IMR-90 (cell line): Measurements from ENCODE around the gene DIP2B. TPM values are rescaled to one million over a fixed set of nuclear protein-coding genes. Genes with fewer than 3 reads are reported as not detected.

Experiments
- ATAC-seq: fragments of 200-7000 bp; cut with Tn5 transposase; 2 replicates; pipeline ENCODE4 v1.9.1; 2020; ENCODE audit warnings: low read depth, mild to moderate bottlenecking, moderate library complexity
- BruUV-seq: library from RNA; stranded (reverse); fragments of 400-500 nt; replicated peaks from 2 replicates; lab custom pipeline; 2021; lab: Mats Ljungman, UMichigan
- CTCF ChIA-PET: fragments of 300-600 bp; formaldehyde crosslinking; extraction: SDS; loops from one replicate; lab custom pipeline; 2021; ENCODE audit warnings: antibody characterized with exemption; lab: Yijun Ruan, JAX
- POLR2A ChIA-PET: fragments of 300-600 bp; sonication (Branson Sonifier 250); formaldehyde crosslinking; loops from one replicate; lab custom pipeline; 2022; ENCODE audit warnings: antibody characterized with exemption; ENCODE audit not compliant: unreplicated experiment; lab: Charles Lee
- DNase-seq: peaks from one replicate; pipeline ENCODE4 v3.0.0; 2013
- H2AFZ ChIP-seq: replicated peaks from 2 replicates; pipeline ENCODE3; 2013; ENCODE audit warnings: low read length, mild to moderate bottlenecking; ENCODE audit not compliant: poor library complexity
- H2AK5ac ChIP-seq: 2 replicates; pipeline ENCODE4 v1.6.1; 2013; ENCODE audit warnings: low read depth, low read length, inconsistent platforms
- H2AK9ac ChIP-seq: replicated peaks from 2 replicates; pipeline ENCODE3; 2013; ENCODE audit warnings: mild to moderate bottlenecking, low read depth, low read length, moderate library complexity; ENCODE audit not compliant: poor library complexity
- H2BK120ac ChIP-seq: 2 replicates; pipeline ENCODE4 v1.6.1; 2013; ENCODE audit warnings: low read depth, low read length, inconsistent platforms
- H2BK15ac ChIP-seq: 3 replicates; pipeline ENCODE4 v1.6.1; 2013; ENCODE audit warnings: low read depth, low read length, inconsistent platforms
- H2BK20ac ChIP-seq: 2 replicates; pipeline ENCODE4 v1.6.1; 2013; ENCODE audit warnings: low read depth, mild to moderate bottlenecking, inconsistent platforms, low read length, moderate library complexity
- H2BK5ac ChIP-seq: 2 replicates; pipeline ENCODE4 v1.6.1; 2013; ENCODE audit warnings: mild to moderate bottlenecking, low read depth, low read length, inconsistent platforms; ENCODE audit not compliant: poor library complexity, severe bottlenecking
- H3K14ac ChIP-seq: replicated peaks from 2 replicates; pipeline ENCODE4 v1.6.1; 2013; ENCODE audit warnings: low read depth, low read length, inconsistent platforms
- H3K18ac ChIP-seq: 2 replicates; pipeline ENCODE4 v1.6.1; 2013; ENCODE audit warnings: low read depth, low read length, control low read depth
- H3K23ac ChIP-seq: 2 replicates; pipeline ENCODE4 v1.6.1; 2013; ENCODE audit warnings: low read depth, low read length, inconsistent platforms
- H3K27ac ChIP-seq: 2 replicates; pipeline ENCODE4 v1.5.1; 2013; ENCODE audit warnings: mild to moderate bottlenecking, control low read depth, low read length; ENCODE audit not compliant: insufficient read depth
- H3K27me3 ChIP-seq: 2 replicates; pipeline ENCODE4 v1.6.1; 2013; ENCODE audit warnings: low read length; ENCODE audit not compliant: control insufficient read depth, insufficient read depth
- H3K36me3 ChIP-seq: 2 replicates; pipeline ENCODE4 v1.6.1; 2013; ENCODE audit warnings: low read length, mixed read lengths; ENCODE audit not compliant: control insufficient read depth, insufficient read depth
- H3K4ac ChIP-seq: 2 replicates; pipeline ENCODE4 v1.6.1; 2013; ENCODE audit warnings: low read depth, low read length, inconsistent platforms
- H3K4me1 ChIP-seq: 2 replicates; pipeline ENCODE4 v1.6.1; 2013; ENCODE audit warnings: low read length, mixed read lengths; ENCODE audit not compliant: control insufficient read depth, insufficient read depth
- H3K4me2 ChIP-seq: 2 replicates; pipeline ENCODE4 v1.6.1; 2013; ENCODE audit warnings: low read depth, mild to moderate bottlenecking, control low read depth, low read length, moderate library complexity
- H3K4me3 ChIP-seq: 2 replicates; pipeline ENCODE4 v1.5.1; 2013; ENCODE audit warnings: low read depth, mild to moderate bottlenecking, control low read depth, low read length, moderate library complexity; ENCODE audit not compliant: insufficient read depth
- H3K56ac ChIP-seq: 2 replicates; pipeline ENCODE4 v1.6.1; 2013; ENCODE audit warnings: low read length, inconsistent platforms; ENCODE audit not compliant: insufficient read depth; ENCODE audit errors: extremely low read depth
- H3K79me1 ChIP-seq, 2 experiments: 2 replicates each; pipeline ENCODE4 v1.6.1; 2013; ENCODE audit warnings: low read length in 2 of 2, inconsistent platforms in 1 of 2, low read depth in 1 of 2
- H3K9ac ChIP-seq: 2 replicates; pipeline ENCODE4 v1.6.1; 2013; ENCODE audit warnings: low read depth, low read length, control low read depth
- H3K9me1 ChIP-seq: 2 replicates; pipeline ENCODE4 v1.6.1; 2013; ENCODE audit warnings: low read length, inconsistent platforms; ENCODE audit not compliant: insufficient read depth
- H3K9me3 ChIP-seq: 2 replicates; pipeline ENCODE4 v1.6.1; 2013; ENCODE audit warnings: low read length; ENCODE audit not compliant: control insufficient read depth, insufficient read depth
- H4K20me1 ChIP-seq: 2 replicates; pipeline ENCODE4 v1.6.1; 2013; ENCODE audit warnings: low read length, inconsistent platforms; ENCODE audit not compliant: insufficient read depth
- H4K5ac ChIP-seq: 2 replicates; pipeline ENCODE4 v1.6.1; 2013; ENCODE audit warnings: mild to moderate bottlenecking, low read depth, low read length, control low read depth
- H4K8ac ChIP-seq, 2 experiments: 2 replicates each; pipeline ENCODE4 v1.6.1; 2013; ENCODE audit warnings: low read depth in 2 of 2, low read length in 2 of 2, control low read depth in 1 of 2, inconsistent platforms in 1 of 2
- H4K91ac ChIP-seq: 2 replicates; pipeline ENCODE4 v1.6.1; 2013; ENCODE audit warnings: low read depth, low read length, inconsistent platforms; ENCODE audit not compliant: insufficient read depth
- BHLHE40 ChIP-seq: fragments of 150-350 bp; IDR thresholded peaks from 2 replicates; pipeline ENCODE4 v1.6.1; 2016; ENCODE audit warnings: mild to moderate bottlenecking, low read depth, low read length
- CEBPB ChIP-seq: IDR thresholded peaks from 2 replicates; pipeline ENCODE4 v1.6.1; 2012; ENCODE audit warnings: low read depth, low read length, improper control_type of control experiment
- CHD1 ChIP-seq: IDR thresholded peaks from 2 replicates; pipeline ENCODE4 v1.6.1; 2012; ENCODE audit warnings: low read depth, low read length, improper control_type of control experiment
- CTCF ChIP-seq: conservative IDR thresholded peaks from 2 replicates; pipeline ENCODE4 v1.5.1; 2012; ENCODE audit warnings: mild to moderate bottlenecking, low read depth, low read length, improper control_type of control experiment
- ELK1 ChIP-seq: fragments of 150-350 bp; IDR thresholded peaks from 2 replicates; pipeline ENCODE4 v1.6.1; 2016; ENCODE audit warnings: low read depth, mild to moderate bottlenecking, low read length, moderate library complexity, borderline replicate concordance
- FOS ChIP-seq: fragments of 150-350 bp; IDR thresholded peaks from 2 replicates; pipeline ENCODE4 v1.6.1; 2016; ENCODE audit warnings: low read depth, low read length
- MAFK ChIP-seq: IDR thresholded peaks from 2 replicates; pipeline ENCODE4 v1.6.1; 2012; ENCODE audit warnings: low read depth, low read length, improper control_type of control experiment
- MAZ ChIP-seq: IDR thresholded peaks from 2 replicates; pipeline ENCODE4 v1.6.1; 2012; ENCODE audit warnings: low read depth, mild to moderate bottlenecking, low read length, improper control_type of control experiment, moderate library complexity, borderline replicate concordance
- MXI1 ChIP-seq: IDR thresholded peaks from 2 replicates; pipeline ENCODE4 v1.6.1; 2012; ENCODE audit warnings: low read depth, mild to moderate bottlenecking, low read length, moderate library complexity, borderline replicate concordance
- POLR2A ChIP-seq: IDR thresholded peaks from 2 replicates; pipeline ENCODE4 v1.6.1; 2012; ENCODE audit warnings: mild to moderate bottlenecking, low read depth, low read length
- RAD21 ChIP-seq: IDR thresholded peaks from 2 replicates; pipeline ENCODE4 v1.6.1; 2012; ENCODE audit warnings: low read length, improper control_type of control experiment
- RCOR1 ChIP-seq: IDR thresholded peaks from 2 replicates; pipeline ENCODE4 v1.6.1; 2012; ENCODE audit warnings: mild to moderate bottlenecking, low read length, improper control_type of control experiment; ENCODE audit not compliant: insufficient replicate concordance
- RFX5 ChIP-seq: IDR thresholded peaks from 2 replicates; pipeline ENCODE4 v1.8.0; 2012; ENCODE audit warnings: low read depth, mild to moderate bottlenecking, low read length, moderate library complexity
- SMC3 ChIP-seq: fragments of 150-350 bp; IDR thresholded peaks from 2 replicates; pipeline ENCODE4 v1.6.1; 2016; ENCODE audit warnings: low read depth, mild to moderate bottlenecking, antibody characterized with exemption, low read length, moderate library complexity
- whole genome bisulfite sequencing, 2 experiments: methylation state at CpG; one replicate each; pipeline versions ENCODE4 v1.1.5 to v1.1.7; 2013; ENCODE audit warnings: missing lambda C conversion rate in 2 of 2; ENCODE audit not compliant: insufficient read length in 1 of 2; ENCODE audit errors: extremely low coverage in 2 of 2; 5-methylcytosine and 5-hydroxymethylcytosine counted together
- dilution Hi-C: fragments of 300-500 bp; cut with HindIII; formaldehyde crosslinking; loops from one replicate; pipeline ENCODE4 v1.14.3; 2018; ENCODE audit warnings: low sequenced_read_pairs; ENCODE audit not compliant: unreplicated experiment
- in situ Hi-C: fragments of 300-500 bp; cut with MboI; formaldehyde crosslinking; loops from 3 replicates; pipeline ENCODE4 v1.14.3; 2019; ENCODE audit warnings: low sequenced_read_pairs, inconsistent platforms, mixed read lengths
- intact Hi-C: fragments of 100-400 bp; cut with micrococcal nuclease; formaldehyde crosslinking; loops from 2 replicates; pipeline ENCODE4 v1.10.0; 2022
- polyA plus RNA-seq, 3 experiments: library from polyadenylated mRNA; depleted of rRNA; stranded (reverse); fragments of >200 nt; gene quantifications; 2 replicates each; pipeline ENCODE4 v1.2.3, GENCODE V29; 2012; ENCODE audit warnings: low replicate concordance in 1 of 3
- total RNA-seq: library from RNA; depleted of rRNA; stranded (reverse); fragments of >200 nt; gene quantifications from 2 replicates; pipeline ENCODE4 v1.2.3, GENCODE V29; 2012

Gene DIP2B
- total and polyA plus RNA-seq, 2 of the 4 experiments (the other 2 are of a cell fraction), result 7.7 to 12.9 TPM

- dilution Hi-C loops, result no loop called here
- no peak overlapping the region for H2BK20ac ChIP-seq
- ChIA-PET CTCF (interaction anchor here (1.0 to 1.7 kb wide), 7 partner anchors 39 to 207 kb away, joined by 3 to 9 read pairs (median 4); no protein-coding TSS in a partner anchor), POLR2A (interaction anchor here (0.5 to 0.6 kb wide), 2 partner anchors 53 to 512 kb away, joined by 3 to 6 read pairs; no protein-coding TSS in a partner anchor)
- peak overlapping the region; percentile 70 for H2AK9ac ChIP-seq
- BruUV-seq, result no TSS peak
- intact Hi-C loops, result loop anchor here (2.0 to 5.0 kb wide), 2 partner anchors 116 to 229 kb away; no protein-coding TSS in a partner anchor
- H3K4me2 ChIP-seq, result peak overlapping the region; percentile 83
- H4K91ac ChIP-seq, result peak overlapping the region; percentile 43; the same call in 1 of the 2 replicates
- H2BK15ac ChIP-seq, result peak overlapping the region; percentile 19; the same call in 1 of the 3 replicates
- peak overlapping the region; percentile 83 for H2BK5ac ChIP-seq
- peaks cover 21% of the 10 kb centered on the region for H4K20me1 ChIP-seq
- peak overlapping the region; percentile 88 for H3K14ac ChIP-seq
- H2AK5ac ChIP-seq, result peak overlapping the region; percentile 48; the same call in 1 of the 2 replicates
- DNase-seq, result no peak
- peak overlapping the region; percentile 80 for H3K4me3 ChIP-seq
- peak overlapping the region; percentile 2; the same call in 1 of the 2 replicates for H3K18ac ChIP-seq
- in situ Hi-C loops, result loop anchor here (5.0 to 25.0 kb wide), 2 partner anchors 131 to 856 kb away; no protein-coding TSS in a partner anchor
- peak overlapping the region; percentile 96 for H2AFZ ChIP-seq
- peak overlapping the region; percentile 0; the same call in 1 of the 2 replicates for H4K5ac ChIP-seq
- peak overlapping the region; percentile 74 for H3K4ac ChIP-seq
- peak overlapping the region; percentile 74 for H3K56ac ChIP-seq
- peak overlapping the region; percentile 90 for H3K27ac ChIP-seq
- WGBS, 2 experiments, result 0% methylated on average over 3 of the region's 11 CpGs; no CpG with 5 or more reads in 1 of the 2 experiments
- no peak for ATAC-seq
- H2BK120ac ChIP-seq, result peak overlapping the region; percentile 72; the same call in 1 of the 2 replicates
- H3K4me1 ChIP-seq, result peaks cover 2% of the 10 kb centered on the region; the same call in 1 of the 2 replicates
- H4K8ac ChIP-seq, result peak overlapping the region; percentile 55 to 60; a peak in 2 of 4 replicates
- peak overlapping the region; percentile 92 for H3K9ac ChIP-seq
- no peaks in the 10 kb centered on the region for H3K36me3 ChIP-seq
- no peaks in the 10 kb centered on the region for H3K9me1 ChIP-seq
- H3K9me3 ChIP-seq, result no peaks in the 10 kb centered on the region
- peak overlapping the region; percentile 92 for H3K23ac ChIP-seq
- H3K79me1 ChIP-seq, result peaks cover 19 to 45% of the 10 kb centered on the region in 2 experiments
- no peaks in the 10 kb centered on the region for H3K27me3 ChIP-seq
- no peak for TF ChIP-seq CHD1
- TF ChIP-seq MAZ, result no peak
- TF ChIP-seq RAD21, result no peak; the same call in 1 of the 2 replicates
- no peak for TF ChIP-seq CEBPB
- no peak; the same call in 1 of the 2 replicates for TF ChIP-seq MXI1
- TF ChIP-seq BHLHE40, result no peak
- TF ChIP-seq FOS, result no peak
- no peak for TF ChIP-seq MAFK
- no peak for TF ChIP-seq RFX5
- no peak for TF ChIP-seq CTCF
- no peak for TF ChIP-seq RCOR1
- TF ChIP-seq ELK1, result no peak
- TF ChIP-seq SMC3, result no peak
- TF ChIP-seq POLR2A, result no peak
Measured at GRCh38 chr12:50505675-50506530, 1.1 kb downstream of the DIP2B start.
